Heart right ventricle (tissue), 16 donors: ENCODE measurements around the gene ADGRG6. TPM values are rescaled to one million over a fixed set of nuclear protein-coding genes. Genes with fewer than 3 reads are reported as not detected.

ENCODE experiments used
- ATAC-seq, 8 donors: fragments of 200-7000 bp; cut with Tn5 transposase; one replicate each; pipeline ENCODE4 v1.9.1; 2020; ENCODE audit warnings: mild to moderate bottlenecking in 8 of 8, moderate library complexity in 8 of 8, moderate number of reproducible peaks in 1 of 8
- DNase-seq, 2 donors: peaks; one replicate each; pipeline ENCODE4 v3.0.0-alpha.2; 2020
- H3K27ac ChIP-seq, 10 donors: fragments of 200-600 bp; sonication (generic) in 2 of 10; one replicate each; pipeline versions ENCODE4 v1.5.0 to v1.8.0; 2020 to 2022; ENCODE audit warnings: mild to moderate bottlenecking in 3 of 10
- H3K27me3 ChIP-seq, 7 donors: fragments of 200-600 bp; one replicate each; pipeline ENCODE4 v1.8.0; 2021 to 2022; ENCODE audit warnings: mild to moderate bottlenecking in 2 of 7
- H3K36me3 ChIP-seq, 9 donors: fragments of 200-600 bp; sonication (generic) in 1 of 9; one replicate each; pipeline versions ENCODE4 v1.5.0 to v1.8.0; 2020 to 2022; ENCODE audit warnings: mild to moderate bottlenecking in 2 of 9
- H3K4me1 ChIP-seq, 9 donors: fragments of 200-600 bp; sonication (generic) in 1 of 9; one replicate each; pipeline versions ENCODE4 v1.5.0 to v1.8.0; 2020 to 2022; ENCODE audit warnings: mild to moderate bottlenecking in 4 of 9
- H3K4me3 ChIP-seq, 10 donors: fragments of 200-600 bp; sonication (generic) in 2 of 10; one replicate each; pipeline versions ENCODE4 v1.5.0 to v1.8.0; 2020 to 2022; ENCODE audit warnings: mild to moderate bottlenecking in 7 of 10, moderate library complexity in 2 of 10
- H3K9me3 ChIP-seq, 11 donors: fragments of 200-600 bp in 10 of 11; sonication (generic) in 2 of 11; one replicate each; pipeline versions ENCODE4 v1.5.0 to v1.8.0; 2013 to 2022; ENCODE audit warnings: mild to moderate bottlenecking in 2 of 11, control low read depth in 1 of 11, moderate library complexity in 1 of 11
- WGBS, 2 donors: extraction: QIAGEN DNeasy Blood & Tissue Kit; methylation state at CpG; one replicate each; pipeline ENCODE4 v1.1.7; 2013; ENCODE audit warnings: inconsistent platforms in 1 of 2; 5-methylcytosine and 5-hydroxymethylcytosine counted together
- intact Hi-C, 10 donors: fragments of 100-400 bp; cut with DNase I; formaldehyde crosslinking; loops; one replicate each; pipeline versions ENCODE4 v1.11.1 to v1.14.2; 2022
- polyA plus RNA-seq, 2 donors: library from polyadenylated mRNA; stranded (reverse); fragments of 200-250 nt; gene quantifications; one replicate each; pipeline ENCODE4 v1.2.3, GENCODE V29; 2013
- total RNA-seq, 10 donors: library from RNA; stranded (reverse); fragmentation: NEBNext Ultra II Directional in 3 of 10; extraction: Animal tissue kit (Norgen Biotek cat#: 25700) in 3 of 10; gene quantifications; one replicate each; pipeline versions ENCODE4 v1.2.1 to v1.2.4, GENCODE V29; 2021 to 2023
- TF ChIP-seq, protein P1 (sequence below), 9 donors: fragments of 200-600 bp; sonication (generic) in 2 of 9; IDR thresholded peaks; one replicate each; pipeline versions ENCODE4 v1.5.0 to v1.8.0; 2021 to 2022; ENCODE audit warnings: antibody characterized with exemption in 9 of 9, mild to moderate bottlenecking in 5 of 9, moderate library complexity in 1 of 9
- donor health status: Arrhythmogenic right ventricular cardiomyopathy.
- donor health status: ischemic (EF 13 %, LVEDD 7.1; RV severe dilation, severe dysfunction).
- donor health status: healthy with polysubstance abuse.
- donor health status: DM: no; HTN: yes; CAD: no.
- donor health status: DM: no; HTN: no; CAD: no.
- donor health status: ischemic (EF 25% LVEDD 6.9; RV normal size, moderate dysfunction).
- donor health status: ischemic (EF 25% LVEDD 5.7; RV mildly dilated, moderate dysfunction).
- donor health status: healthy.
- donor health status: DM: yes; HTN: yes; CAD: no.
- donor health status: Ischemic cardiomyopathy.
- donor health status: ischemic (EF 35%, LVEDD 5.7; RV mildly dilated, moderate dysfunction).
- donor health status: nonischemic (EF 11% LVEDD 7.7; RV severe dilation, severe dysfunction).
- donor health status: DM: yes; HTN: yes; CAD: no.
- donor health status: PGD.
- donor health status: ischemic (EF 29% LVEDD 5.4; RV normal size, mild dysfunction).
- donor health status: nonischemic (EF 23%, LVEDD 6.1; RV moderate dilation, normal function).

ADGRG6 gene
- total and polyA plus RNA-seq, 12 donors, result 0.93 to 5.9 (median 3.1) TPM

DNA sequence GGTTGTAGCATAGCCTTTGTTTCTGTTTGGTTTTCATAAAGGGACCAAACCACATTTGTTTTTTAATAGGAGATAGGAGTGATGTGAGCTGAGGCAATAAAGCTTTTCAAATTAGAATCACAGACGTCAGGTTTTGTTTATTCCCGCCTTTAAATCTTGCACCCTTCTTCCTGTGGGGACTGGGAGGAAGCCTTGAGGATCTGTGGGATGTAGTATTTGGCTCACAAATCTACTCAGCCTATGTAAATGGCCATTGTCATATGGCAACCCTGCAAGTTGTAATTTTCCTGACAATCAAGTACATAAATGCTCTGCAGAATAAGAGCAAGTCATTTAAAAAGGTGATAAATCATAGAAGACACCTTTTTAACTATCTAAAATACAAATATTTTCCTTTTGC, 110.4 kb downstream of the ADGRG6 start:
- Histone ChIP-seq H3K27ac (no peak overlapping the region), H3K4me1 (peaks cover 0 to 4% (median 0%) of the 10 kb centered on the region in 9 donors), H3K4me3 (no peak overlapping the region), H3K36me3 (no peaks in the 10 kb centered on the region), H3K9me3 (no peaks in the 10 kb centered on the region), H3K27me3 (no peaks in the 10 kb centered on the region)
- intact Hi-C loops, result no loop called here
- no peak for DNase-seq
- WGBS, 2 donors, result 34 to 37% methylated on average over 2 of the region's 2 CpGs
- no peak for ATAC-seq
- TF ChIP-seq, protein P1, sequence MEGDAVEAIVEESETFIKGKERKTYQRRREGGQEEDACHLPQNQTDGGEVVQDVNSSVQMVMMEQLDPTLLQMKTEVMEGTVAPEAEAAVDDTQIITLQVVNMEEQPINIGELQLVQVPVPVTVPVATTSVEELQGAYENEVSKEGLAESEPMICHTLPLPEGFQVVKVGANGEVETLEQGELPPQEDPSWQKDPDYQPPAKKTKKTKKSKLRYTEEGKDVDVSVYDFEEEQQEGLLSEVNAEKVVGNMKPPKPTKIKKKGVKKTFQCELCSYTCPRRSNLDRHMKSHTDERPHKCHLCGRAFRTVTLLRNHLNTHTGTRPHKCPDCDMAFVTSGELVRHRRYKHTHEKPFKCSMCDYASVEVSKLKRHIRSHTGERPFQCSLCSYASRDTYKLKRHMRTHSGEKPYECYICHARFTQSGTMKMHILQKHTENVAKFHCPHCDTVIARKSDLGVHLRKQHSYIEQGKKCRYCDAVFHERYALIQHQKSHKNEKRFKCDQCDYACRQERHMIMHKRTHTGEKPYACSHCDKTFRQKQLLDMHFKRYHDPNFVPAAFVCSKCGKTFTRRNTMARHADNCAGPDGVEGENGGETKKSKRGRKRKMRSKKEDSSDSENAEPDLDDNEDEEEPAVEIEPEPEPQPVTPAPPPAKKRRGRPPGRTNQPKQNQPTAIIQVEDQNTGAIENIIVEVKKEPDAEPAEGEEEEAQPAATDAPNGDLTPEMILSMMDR (IDR thresholded peaks at IDR 0.05), result no peak

DNA sequence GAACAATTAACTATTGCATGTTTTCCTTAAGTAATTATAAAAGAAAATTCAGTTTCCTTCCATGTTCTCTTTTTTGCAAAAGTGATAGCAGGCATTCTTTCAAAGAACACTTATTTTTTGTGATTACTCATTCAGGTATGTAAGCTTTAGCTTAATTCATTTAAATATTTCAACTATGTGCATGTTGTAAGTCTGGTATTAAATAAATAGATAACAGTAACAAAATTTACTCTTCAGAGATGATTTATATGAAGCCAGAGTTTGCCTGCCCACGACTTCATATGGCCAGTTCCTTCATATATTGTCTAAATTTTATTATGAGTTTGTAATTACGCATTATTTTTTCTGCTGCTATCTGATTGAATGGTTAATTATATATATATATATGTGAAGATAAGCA, 110.9 kb downstream of the ADGRG6 start:
- Histone ChIP-seq H3K36me3 (no peaks in the 10 kb centered on the region), H3K27me3 (no peaks in the 10 kb centered on the region), H3K9me3 (no peaks in the 10 kb centered on the region), H3K4me1 (peaks cover 0 to 4% (median 0%) of the 10 kb centered on the region in 9 donors), H3K27ac (no peak overlapping the region), H3K4me3 (no peak overlapping the region)
- intact Hi-C loops, result no loop called here
- DNase-seq (no peak), ATAC-seq (no peak)
- TF ChIP-seq, protein P1 (IDR thresholded peaks at IDR 0.05), result no peak
- WGBS, 2 donors, result 93 to 94% methylated on average over 2 of the region's 2 CpGs

DNA sequence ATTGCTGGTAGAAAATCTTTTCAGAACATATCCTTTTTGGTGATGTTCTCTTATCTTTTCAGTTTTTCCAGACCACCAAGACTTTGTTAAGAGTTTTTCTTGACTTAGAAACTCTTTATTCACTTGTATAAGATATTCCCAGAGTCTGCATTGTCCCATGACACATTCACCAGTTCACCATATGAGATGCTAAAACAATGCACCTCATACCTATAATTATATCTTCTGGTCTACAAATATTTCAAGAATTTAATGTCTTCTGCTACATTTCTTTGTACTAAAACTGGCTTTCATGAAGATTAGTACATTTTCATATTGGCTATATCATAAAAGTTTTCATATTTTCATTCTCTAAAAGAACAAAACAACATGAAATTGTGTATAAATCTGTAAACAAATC, 111.3 kb downstream of the ADGRG6 start:
- intact Hi-C loops, result no loop called here
- DNase-seq, result no peak
- Histone ChIP-seq H3K36me3 (no peaks in the 10 kb centered on the region), H3K27ac (no peak overlapping the region), H3K4me3 (no peak overlapping the region), H3K27me3 (no peaks in the 10 kb centered on the region), H3K4me1 (peaks cover 0 to 4% (median 0%) of the 10 kb centered on the region in 9 donors), H3K9me3 (no peaks in the 10 kb centered on the region)
- no peak for ATAC-seq
- TF ChIP-seq, protein P1 (IDR thresholded peaks at IDR 0.05), result no peak

DNA sequence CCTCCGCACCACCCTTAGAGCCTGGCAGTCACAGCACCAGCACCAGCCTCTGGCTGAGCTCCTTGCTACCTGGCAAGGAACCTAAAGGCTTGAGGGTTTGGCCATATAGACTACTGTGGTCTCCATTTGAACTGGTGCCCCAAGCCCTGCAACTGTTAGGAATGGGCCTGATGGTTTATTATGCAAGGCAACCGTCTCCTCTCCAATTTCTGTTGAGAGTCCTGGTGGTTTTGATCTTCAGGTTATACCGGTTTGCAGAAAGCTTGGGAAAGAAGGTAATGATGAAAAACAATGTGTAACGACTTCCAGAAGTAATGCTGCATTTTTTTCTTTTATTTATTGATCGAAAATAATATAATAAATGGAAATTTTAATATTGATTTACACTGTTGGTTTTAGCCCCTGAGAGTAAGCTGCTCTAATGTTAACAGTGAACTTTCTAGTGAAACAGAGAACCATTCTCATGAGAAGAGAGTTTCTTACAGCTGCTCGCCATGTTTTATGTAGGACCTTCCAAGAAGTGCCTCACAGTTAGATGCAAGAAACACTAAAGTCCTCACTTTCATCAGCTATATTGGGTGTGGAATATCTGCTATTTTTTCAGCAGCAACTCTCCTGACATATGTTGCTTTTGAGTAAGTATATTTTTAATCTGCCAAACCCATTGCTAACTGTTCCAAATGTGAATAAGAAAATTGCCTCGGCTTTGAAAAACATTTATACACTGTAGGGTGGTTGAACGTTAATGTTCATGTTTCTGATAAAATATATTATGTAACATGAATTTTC, 112.8 kb downstream of the ADGRG6 start:
- intact Hi-C loops, result no loop called here
- Histone ChIP-seq H3K27ac (no peak overlapping the region), H3K4me1 (peaks cover 0 to 4% (median 0%) of the 10 kb centered on the region in 9 donors), H3K36me3 (no peaks in the 10 kb centered on the region), H3K27me3 (no peaks in the 10 kb centered on the region), H3K4me3 (no peak overlapping the region), H3K9me3 (no peaks in the 10 kb centered on the region)
- DNase-seq, result no peak
- 94 to 95% methylated on average over 8 of the region's 8 CpGs for WGBS, 2 donors
- TF ChIP-seq, protein P1 (IDR thresholded peaks at IDR 0.05), result no peak
- ATAC-seq, result no peak
